NCI-H2227 (cell line): ENCODE data around the gene CLNK.
"Not testable (repeated sequence)": the region's sequence is repeated elsewhere in the genome, so short reads cannot be mapped to it uniquely, and the experiment has no call there.

ENCODE experiments used
- DNase-seq: peaks from one replicate; lab custom pipeline; 2025; ENCODE audit not compliant: unreplicated experiment; lab: John Stamatoyannopoulos, UW

The CLNK gene

DNA sequence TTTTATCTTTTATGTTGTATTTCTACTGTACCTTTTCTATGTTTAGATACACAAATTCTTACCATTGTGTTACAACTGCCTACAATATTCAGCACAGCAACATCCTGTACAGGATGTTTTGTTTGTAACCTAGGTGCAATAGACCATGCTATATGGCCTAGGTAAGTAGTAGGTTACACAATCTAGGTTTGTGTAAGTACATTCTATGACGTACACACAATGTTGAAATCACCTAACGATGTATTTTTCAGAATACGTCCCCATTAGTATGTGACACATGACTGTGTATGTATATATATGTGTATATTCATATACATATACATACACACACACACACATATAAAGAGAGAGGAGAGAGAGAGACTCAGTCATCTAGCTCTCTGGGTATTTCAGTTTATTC lies 103.5 kb downstream of the CLNK start:
- no peak for DNase-seq

DNA sequence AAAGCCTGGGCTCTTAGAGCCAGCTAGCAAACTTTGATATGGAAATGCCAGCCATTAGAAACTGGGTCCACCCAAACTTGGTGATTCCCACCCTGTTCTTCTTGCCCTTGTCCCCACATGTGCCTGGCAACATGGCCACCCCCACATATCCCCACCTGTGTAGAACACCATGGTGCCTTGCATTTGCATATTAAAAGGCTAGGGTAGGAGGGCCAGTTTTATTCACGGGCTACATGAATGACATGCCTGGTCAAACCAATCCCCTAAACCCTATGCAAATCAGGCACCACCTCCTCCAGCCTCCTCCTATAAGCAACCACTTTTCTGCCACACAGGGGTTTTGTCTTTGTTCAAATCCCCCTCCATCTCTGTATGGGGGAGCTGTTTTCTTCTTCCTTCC lies 104.9 kb downstream of the CLNK start:
- DNase-seq: no peak

DNA sequence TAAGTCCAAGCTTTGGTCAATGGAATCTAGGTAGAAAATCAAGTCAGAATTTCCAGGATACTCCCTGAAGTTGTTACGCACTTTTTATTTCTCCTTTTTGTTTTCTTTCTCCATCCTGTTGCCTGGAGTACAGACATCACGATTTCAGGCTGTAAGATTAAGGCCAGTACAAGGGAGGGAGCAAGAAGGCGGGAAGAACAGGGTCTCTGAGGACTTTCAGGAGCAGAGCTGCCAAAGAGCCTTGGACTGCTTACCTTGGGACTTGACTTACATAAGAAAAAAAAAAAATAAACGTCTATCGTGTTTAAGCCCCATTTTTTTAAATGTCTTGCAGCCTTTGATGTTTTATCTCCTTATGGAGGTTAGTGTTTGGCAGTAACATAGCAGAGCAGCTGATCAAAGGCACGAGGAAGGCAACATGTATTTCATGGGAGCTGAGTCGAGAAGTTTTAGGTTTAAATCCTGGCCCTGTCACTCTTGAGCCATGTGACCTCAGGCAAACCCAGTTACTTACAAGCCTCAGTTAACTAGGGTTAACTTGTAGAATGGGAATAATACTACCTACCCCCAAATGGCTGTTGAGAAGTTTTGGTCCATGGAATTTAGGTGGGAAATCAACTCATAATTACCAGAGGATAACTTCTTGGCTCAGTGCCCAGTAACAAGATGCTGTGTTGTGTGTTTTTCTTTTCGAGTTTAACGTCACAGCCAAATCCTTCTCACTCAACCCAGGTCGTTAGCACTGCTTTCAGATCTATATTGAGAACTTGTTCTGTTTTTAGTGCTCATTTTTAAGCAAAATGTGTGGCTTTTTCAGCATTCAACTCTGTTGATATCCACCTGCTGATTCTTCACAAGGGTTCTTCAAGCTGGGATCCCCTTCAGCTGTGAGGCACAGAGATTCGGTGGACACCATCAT lies 106.8 kb downstream of the CLNK start:
- DNase-seq: no peak

DNA sequence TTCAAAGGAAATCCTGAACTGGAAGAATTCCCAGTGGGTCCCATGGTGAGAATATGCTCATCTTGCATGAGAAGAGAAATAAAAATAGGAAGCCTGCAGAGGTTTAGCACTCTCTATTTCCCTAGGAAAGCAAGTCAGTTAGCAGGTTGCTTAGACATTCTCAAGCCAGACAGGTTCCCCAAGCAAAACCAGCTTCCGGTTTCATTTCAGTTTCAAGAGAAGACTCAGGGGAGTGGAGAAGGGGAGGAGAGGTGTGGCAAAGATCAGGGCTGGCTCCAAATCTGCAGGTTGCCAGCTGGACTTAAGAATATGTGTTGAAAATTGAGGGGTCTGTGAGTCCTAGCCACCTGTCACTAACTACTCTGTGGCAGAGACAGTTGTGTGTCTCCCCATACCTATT lies 107.5 kb downstream of the CLNK start:
- no peak for DNase-seq

DNA sequence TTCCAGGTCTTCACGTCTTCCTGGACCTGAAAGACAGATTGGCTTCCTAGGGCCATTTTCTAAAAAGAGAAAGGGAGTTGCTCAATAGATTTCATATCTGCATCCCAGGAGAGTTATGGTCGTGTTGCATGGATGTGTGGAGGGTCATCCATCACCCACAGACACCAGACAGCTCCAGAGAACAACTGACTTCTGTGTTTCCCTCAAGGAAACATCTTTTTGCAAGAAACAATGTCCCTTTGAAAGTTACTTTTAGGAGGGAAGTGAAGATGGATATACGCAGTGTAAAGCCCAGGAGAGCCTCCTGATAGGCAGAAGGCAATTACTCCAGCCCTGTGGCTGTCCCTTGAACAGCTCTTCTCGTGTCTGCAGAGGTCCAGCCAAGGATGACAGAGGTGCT lies 108.3 kb downstream of the CLNK start:
- DNase-seq: no peak

DNA sequence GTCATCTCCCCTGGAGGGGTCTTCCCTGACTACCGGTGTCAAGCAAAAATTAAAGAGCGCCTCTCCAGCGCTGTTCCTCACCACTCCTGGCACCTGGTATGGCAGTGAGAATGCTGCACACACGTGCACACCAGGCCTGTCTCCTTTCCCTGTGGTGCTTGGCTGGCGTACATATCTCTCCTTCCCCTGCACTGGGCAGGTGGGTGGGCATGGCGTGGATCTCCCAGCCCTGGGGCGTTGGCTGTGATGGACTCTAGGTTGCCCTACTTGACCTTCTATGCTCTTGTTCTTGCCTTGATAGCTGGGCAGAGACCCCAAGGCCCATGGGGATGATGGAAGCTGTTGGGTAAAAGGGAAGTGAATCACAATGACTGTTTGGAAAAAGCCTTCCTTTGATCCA lies 109.2 kb downstream of the CLNK start:
- no peak for DNase-seq

DNA sequence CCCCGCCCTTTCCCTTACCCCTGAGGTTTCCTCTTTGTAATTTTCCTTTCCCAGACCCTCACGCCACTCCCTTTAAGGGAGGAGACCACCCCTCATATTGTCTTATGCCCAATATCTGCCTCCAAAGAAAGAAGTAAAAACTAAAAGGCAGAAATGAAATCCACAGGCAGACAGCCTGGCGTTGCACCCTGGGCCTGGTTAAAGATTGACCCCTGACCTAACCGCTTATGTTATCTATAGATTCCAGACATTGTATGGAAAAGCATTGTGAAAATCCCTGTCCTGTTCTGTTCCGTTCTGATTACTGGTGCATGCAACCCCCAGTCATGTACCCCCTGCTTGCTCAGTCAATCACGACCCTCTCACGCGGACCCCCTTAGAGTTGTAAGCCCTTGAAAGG lies 110.0 kb downstream of the CLNK start:
- not testable (repeated sequence) for DNase-seq

DNA sequence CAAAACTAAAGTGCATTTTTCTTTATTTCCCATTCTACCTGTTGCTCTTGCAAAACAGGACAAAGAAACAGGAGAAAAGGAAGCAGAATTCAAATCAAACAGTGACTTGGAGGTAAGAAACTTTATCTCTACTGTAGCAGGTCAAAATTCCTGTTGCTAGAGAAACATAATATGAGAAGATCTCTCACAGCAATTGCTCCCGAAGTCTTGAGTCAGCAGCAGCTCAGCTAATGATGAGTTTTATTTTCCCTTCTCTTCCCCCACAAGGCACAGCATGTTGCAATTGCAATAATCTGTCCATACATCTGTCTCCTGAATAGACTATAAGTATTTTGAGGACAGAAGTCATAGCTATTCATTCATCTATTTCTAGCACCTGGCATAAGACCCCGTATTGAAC lies 112.7 kb downstream of the CLNK start:
- no peak for DNase-seq

DNA sequence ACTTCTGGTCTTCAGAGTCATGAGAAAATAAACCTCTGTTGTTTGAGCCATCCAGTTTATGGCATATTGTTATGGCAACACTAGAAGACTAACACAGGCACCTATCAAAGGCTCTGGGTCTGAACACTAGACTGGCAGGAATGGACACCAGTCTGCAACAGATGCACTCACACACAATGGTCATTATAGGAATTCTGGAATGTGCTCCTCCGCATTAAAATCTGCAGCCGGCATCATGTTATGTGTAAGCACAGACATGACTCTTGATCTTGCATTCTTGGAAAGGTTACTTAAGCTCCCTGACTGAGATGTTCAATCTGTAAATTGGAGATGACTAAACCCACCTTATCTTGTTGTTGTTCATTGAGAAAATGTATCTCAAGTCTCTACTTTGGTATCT lies 115.1 kb downstream of the CLNK start:
- DNase-seq: no peak

DNA sequence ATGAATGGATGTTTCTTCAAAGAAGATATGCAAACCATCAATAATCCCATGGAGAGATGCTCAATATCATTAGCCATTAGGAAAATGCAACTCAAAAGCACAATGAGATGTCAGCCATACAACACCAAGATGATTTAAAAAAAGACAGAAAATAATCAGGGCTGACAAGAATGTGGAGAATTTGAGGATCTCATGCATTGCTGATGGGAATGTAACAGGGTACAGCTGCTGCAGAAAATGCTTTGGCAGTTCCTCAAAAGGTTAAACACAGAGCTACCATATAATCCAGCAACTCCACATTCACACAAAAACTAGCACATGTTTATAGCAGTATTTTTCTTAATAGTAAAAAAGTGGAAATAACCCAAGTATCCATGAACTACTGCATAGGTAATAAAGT lies 116.8 kb downstream of the CLNK start:
- no peak for DNase-seq

DNA sequence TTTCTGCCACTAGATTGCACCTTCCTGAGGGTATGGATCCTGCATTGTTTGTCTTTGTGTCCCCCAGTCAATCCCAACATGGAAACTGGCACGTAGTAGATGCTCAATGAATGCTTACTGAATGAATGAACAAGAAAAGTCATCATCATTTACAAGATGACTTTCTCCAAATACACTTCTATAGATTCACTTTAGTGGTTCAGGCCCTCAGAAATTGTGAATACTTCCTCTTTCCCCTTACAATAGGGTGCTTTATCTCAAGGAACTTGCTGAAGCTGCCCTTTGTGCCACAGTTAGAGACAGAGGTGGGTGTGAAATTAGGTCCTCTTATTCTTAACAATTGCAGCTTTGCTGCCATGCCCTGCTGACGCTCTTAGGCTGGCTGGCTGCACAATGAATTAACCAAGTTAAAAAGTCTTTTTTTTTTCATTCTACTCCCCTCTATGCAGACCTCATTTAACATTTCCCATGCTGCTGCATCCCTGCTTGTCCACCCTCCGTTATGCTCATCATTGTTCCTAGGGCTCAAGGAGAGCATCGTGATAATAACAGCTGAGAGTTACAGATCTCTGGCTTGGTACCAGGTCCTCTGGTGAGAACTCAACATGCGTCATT lies 119.3 kb downstream of the CLNK start:
- no peak for DNase-seq

DNA sequence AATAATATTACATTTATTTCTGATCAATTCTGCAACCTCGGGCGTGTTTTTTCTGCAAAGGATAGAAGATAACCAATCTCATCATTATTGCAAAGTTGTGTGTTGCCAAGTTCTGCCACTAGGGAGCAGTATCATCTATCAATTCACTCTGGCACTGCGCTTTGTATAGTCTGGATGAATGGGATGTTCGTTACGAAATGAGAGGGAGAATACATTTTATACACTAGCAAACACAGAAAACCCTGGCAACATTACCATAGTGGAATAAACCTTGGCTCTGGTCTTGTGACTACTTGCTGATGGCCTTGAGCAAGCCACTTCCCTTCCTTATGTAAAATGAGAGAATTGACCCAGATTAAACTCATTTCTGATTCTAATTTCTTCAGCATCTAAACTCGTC lies 129.9 kb downstream of the CLNK start:
- peak; percentile 69 for DNase-seq

DNA sequence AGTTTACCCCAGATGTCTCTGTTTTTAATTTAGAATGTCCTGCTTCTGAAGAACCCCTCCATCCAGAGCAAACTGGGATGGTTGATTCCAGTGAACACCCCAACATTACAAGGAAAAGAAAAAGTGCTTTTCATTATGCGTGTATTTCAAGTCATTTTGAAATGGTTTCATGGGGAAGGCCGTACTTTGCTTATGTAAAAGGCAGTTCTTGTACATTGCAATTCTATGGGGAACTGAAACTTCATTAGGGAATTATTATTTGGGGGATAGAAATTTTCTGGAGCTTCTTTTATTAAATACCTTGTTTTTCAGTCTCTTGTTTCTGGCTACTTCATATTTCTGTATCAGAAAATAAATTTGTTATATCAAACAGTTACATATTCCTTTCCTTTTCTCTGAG lies 130.4 kb downstream of the CLNK start:
- DNase-seq: no peak

DNA sequence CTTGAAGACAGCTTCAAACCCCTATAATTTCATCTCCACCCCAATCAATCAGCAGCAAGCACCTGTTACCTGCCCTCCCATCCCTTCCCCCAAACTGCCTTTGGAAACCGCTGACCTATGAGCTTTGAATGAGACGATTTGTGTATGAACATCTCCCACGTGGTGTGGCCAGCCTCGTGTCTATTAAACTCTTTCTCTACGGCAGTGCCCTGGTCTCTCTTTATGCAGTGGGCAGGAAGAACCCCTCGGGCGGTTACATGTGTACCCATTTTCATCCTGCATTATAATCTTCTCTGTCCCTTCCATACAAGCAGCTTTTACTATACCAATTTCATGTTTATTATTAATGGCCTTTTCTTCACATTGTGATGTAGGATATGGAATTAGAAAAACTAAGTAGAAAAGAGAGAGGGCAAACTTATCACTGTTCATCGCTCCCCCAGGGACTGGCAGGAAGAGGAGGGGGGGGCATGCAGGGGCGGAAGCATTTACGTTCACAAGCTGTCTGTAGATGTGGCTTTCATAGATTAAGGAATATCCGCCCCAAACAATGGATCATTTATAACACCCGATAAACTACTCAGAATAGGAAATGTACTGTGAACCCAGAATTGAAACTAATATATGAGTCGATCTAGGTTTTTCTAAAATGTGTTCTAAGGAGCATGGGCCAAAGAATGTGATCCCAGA lies 131.8 kb downstream of the CLNK start:
- DNase-seq: no peak

DNA sequence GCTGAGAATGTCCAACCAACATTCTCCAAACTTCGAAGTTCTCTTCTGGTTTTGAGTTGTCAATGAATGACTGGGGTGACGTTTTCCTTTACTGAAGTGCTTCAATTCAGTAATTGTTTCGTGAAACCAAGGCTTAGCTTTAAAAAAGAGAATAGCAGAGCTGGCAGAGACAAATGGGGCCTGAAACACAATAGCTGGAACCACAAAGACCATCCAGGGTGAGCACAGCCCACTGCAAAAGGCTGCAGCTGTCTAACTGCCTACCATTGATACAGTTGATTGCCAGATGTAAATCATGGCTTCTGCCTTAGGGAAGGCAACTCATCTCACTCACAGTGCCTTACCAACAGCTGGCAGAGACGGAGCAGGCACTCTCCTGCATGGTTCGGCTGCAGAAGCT lies 148.7 kb downstream of the CLNK start:
- DNase-seq: no peak

DNA sequence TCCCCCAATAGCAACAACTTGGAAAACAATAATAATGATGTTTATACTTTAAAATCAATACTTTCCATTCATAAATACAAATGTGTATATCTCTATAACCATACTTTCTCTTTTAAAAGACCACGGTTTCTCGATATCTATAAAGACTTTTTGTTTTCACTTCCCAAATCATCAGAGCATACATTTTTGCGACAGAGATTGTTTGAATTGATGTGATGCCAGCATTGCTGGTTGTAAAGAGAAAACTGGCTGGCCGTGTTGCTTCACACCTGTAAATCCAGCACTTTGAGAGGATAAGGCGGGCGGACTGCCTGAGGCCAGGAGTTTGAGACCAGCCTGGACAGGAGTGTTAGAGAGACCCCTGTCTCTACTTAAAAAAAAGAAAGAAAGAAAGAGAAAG lies 149.7 kb downstream of the CLNK start:
- DNase-seq: no peak

DNA sequence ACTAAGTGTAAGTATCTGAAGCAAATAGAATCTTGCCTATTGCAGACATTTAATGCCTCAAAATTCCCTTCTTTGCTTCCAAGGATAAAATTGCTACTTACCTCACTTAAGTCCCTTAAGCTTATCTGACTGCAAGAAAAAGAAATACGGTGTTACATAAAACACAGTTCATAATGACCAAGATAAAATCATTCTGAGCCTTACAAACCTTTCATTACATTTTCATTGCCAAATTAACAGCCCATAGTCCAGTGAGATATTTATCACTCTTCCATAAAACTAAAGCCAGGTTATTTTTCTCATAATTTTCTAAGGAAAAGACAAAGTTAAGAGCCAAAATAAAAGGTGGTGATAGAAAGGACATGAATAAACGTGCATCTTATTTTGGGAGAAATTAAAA lies 152.4 kb downstream of the CLNK start:
- no peak for DNase-seq

DNA sequence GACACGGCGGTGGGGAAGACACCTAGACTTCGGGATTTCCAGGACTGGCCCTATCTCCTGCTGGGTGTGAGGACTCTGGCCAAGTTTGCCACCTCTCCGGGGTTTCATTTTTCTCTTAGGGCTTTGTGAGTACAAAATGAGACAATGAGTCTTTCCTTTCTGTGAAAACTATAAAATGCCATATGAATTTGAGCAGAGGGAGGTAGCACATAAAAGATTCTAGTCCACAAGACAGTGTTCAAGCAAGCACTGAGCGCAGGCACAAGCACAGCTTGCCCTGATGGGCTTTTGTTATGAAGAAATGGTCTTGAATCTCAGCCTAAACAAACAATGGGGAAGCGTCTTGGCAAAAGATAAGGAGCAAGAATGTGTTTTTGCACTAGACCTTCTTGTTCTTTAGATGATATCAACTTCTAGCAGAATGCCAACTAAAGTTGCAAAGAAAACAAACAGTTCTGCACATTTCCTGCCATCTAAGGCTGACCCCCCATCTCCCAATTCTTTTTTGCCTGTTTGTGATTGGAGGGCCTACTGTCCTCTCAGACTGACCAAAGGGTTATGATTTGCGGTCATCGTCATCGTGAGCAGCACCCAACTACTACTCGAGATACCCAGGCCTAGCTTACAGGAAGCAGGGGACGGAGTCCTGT lies 154.3 kb downstream of the CLNK start:
- DNase-seq: no peak

DNA sequence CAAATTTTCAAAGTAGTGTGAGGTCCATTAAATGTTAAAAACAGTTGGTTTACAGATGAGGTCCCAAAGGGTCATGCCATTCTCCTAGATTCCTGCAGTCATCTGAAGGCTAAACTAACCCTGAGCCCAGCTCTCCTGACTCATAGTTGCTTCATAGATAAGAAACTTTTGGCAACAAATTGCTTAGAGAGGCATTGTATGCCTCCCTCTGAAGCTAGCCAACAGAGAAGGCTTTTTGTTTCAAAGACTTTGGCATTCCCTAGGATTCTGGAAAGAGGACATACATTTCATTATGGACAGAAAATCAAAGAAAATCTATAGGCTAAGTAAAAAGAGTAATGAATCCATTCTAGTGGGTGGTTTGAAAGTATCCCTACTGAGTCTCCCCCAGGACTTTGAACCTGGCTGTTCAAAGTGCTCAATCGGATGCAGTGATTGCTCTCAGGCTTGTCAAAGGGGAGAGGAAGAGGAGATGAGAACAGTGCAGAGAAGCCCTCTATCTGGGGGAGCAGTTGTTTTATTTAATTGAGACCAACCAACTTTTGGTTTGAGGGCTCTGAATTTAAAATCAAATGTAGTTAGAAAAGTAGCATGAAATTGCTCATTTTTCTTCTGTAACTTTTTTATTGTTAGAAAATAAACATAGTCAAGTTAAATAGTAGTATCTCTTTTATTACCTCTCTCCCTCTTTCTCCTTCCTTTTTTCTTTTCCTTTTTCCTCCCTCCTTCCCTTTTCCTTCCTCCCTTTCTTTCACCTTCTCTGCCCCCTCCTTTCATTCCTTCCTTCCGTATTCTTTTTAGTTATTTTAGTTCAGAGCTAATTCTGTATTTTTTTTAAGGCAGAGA lies 155.1 kb downstream of the CLNK start:
- no peak for DNase-seq

DNA sequence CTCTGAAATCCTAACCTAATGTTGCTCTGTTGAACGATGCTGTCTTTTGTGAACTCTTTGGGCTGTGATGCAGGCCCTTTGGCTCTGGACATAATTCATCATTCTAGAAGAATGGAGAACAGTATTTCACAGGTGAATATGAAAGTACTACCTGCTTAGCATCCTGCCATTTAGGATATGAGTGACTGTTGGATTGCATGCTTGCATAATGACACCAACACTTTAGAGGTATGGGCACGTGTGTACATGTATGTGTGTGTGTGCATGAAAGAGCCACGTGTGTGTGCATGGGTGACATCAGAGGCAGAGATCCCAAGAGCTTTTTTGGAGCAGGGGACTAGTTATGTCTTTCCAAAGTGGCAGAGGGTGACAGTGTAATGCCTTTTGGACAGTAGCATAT lies 157.1 kb downstream of the CLNK start:
- DNase-seq: no peak
